ENCODE data around the gene SKI. TPM values are rescaled to one million over a fixed set of nuclear protein-coding genes. Genes with fewer than 3 reads are reported as not detected.

The SKI gene
- total RNA-seq, 1 experiment from 2014 or later: 89.5 TPM

DNA sequence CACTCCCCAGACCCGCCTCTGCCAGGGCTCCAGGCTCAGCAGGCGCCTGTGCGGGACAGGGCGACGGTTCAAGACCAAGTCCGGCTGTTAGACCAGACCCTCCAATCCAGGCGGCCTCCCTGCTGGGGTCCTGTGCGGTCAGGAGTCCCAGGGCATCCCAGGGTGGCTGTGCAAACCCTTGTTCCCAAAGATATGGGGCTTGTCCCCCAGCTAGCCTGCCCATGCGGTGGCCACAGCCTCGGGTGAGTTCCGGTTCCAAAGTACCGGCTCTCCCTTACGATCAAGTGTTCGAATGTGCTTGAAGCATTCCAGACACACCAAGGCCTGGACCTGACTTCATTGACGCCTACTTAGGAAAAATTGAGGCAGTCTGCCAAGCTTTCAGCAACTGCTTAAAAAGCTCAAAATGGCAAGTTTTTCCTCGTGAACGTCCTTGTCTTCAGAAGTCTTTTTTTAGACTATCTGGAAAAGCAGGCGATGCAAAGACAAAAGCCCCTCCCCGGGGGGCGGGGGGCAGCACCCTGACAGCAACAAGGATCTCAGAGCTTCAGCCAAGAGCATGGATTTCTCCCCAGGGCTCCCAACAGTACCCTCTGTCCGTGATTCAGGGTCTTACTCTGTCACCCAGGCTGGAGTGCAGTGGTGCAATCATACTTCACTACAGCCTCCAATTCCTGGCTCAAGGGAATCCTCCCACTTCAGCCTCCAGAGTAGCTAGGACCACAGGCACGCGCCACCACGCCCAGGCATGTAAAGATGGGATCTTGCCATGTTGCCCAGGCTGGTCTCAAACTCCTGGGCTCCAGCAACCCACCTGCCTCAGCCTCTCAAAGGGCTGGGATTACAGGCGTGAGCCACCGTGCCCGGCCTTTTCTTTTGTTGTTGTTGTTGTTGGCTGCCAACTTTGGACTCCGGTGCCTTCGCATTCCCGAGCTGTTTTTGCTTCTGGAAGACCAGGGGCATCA is 35.8 kb upstream of the SKI start:
- H3K9ac ChIP-seq (ENCODE audit: extremely low read depth, insufficient read length, low read length): no peak overlapping the region
- no peak overlapping the region for H2BK5ac ChIP-seq (ENCODE audit: insufficient read length, low read length)
- no peak overlapping the region for H3K4me2 ChIP-seq (ENCODE audit: insufficient read depth, insufficient read length, low read length)
- H2AK5ac ChIP-seq (ENCODE audit: insufficient read length, low read length): no peak overlapping the region
- H3K18ac ChIP-seq (ENCODE audit: insufficient read length, low read depth, low read length): no peak overlapping the region
- no peak for TF ChIP-seq CTCF (conservative IDR thresholded peaks at IDR 0.05)
- H2BK20ac ChIP-seq (ENCODE audit: low read depth, low read length, poor library complexity, severe bottlenecking): no peak overlapping the region
- no peaks in the 10 kb centered on the region for H4K20me1 ChIP-seq (ENCODE audit: control insufficient read depth, insufficient read depth, insufficient read length)
- H3K27ac Mint-ChIP-seq: no peak overlapping the region
- H3K4me1 Mint-ChIP-seq: peaks cover 10 to 12% of the 10 kb centered on the region in 2 experiments; a peak in 3 of 4 replicates
- no peak overlapping the region for H3K27ac ChIP-seq (ENCODE audit: insufficient read length, low read depth, low read length)
- H2BK12ac ChIP-seq (ENCODE audit: insufficient read length, low read depth, low read length): no peak overlapping the region
- no peak overlapping the region for H3K56ac ChIP-seq (ENCODE audit: insufficient read length, low read depth, low read length)
- no peaks in the 10 kb centered on the region for H3K4me1 ChIP-seq (ENCODE audit: insufficient read depth, low read length)
- no peaks in the 10 kb centered on the region for H3K9me3 Mint-ChIP-seq
- H2AFZ ChIP-seq (ENCODE audit: low read length): no peak overlapping the region
- H3K9me3 ChIP-seq (ENCODE audit: control insufficient read depth, low read depth, low read length): no peaks in the 10 kb centered on the region
- no peaks in the 10 kb centered on the region for H3K79me1 ChIP-seq (ENCODE audit: insufficient read depth, low read depth, low read length, poor library complexity, severe bottlenecking)
- peaks cover 5% of the 10 kb centered on the region for H3K23me2 ChIP-seq (ENCODE audit: insufficient read length, low read depth, low read length, poor library complexity, severe bottlenecking)
- no peak overlapping the region for H2BK15ac ChIP-seq (ENCODE audit: low read depth, low read length)
- no peak overlapping the region for H4K8ac ChIP-seq (replicated peaks; ENCODE audit: insufficient read length, low read depth, low read length)
- H3K4me3 Mint-ChIP-seq: peak overlapping the region; percentile 66 to 69; a peak in 3 of 5 replicates
- WGBS (ENCODE audit: extremely low coverage, insufficient read length, low lambda C conversion rate): no CpG with 5 or more reads among the region's 30 CpGs
- no peaks in the 10 kb centered on the region for H3K27me3 ChIP-seq (ENCODE audit: insufficient read depth, low read length)
- no peak overlapping the region for H4K5ac ChIP-seq (ENCODE audit: insufficient read length, low read depth, low read length)
- no peak overlapping the region for H3T11ph ChIP-seq (ENCODE audit: low read length)
- no peak overlapping the region for H3K14ac ChIP-seq (ENCODE audit: insufficient read depth, low read length)
- no peaks in the 10 kb centered on the region for H3K27me3 Mint-ChIP-seq (ENCODE audit: low read depth)
- no peaks in the 10 kb centered on the region; the same call in 1 of the 2 replicates for H3K79me2 ChIP-seq (ENCODE audit: insufficient read depth, low read length)
- no peak overlapping the region for H2BK120ac ChIP-seq (ENCODE audit: low read depth, low read length, poor library complexity, severe bottlenecking)
- H3K4ac ChIP-seq (ENCODE audit: low read depth, low read length): no peak overlapping the region
- DNase-seq: no peak
- H3K23ac ChIP-seq (ENCODE audit: insufficient read length, low read depth, low read length): no peak overlapping the region
- H4K91ac ChIP-seq (ENCODE audit: insufficient read length, low read depth, low read length): no peak overlapping the region
- peaks cover 6 to 12% (median 11%) of the 10 kb centered on the region in 3 experiments; a peak in 6 of 7 replicates for H3K36me3 Mint-ChIP-seq (ENCODE audit: insufficient read depth in 1 of 3, low read depth in 3 of 3)
